Fibroblast of the aortic adventitia (primary cell): Measurements from ENCODE around the gene ARHGEF4. TPM values are rescaled to one million over a fixed set of nuclear protein-coding genes. Genes with fewer than 3 reads are reported as not detected.
"Not testable (repeated sequence)": the region's sequence is repeated elsewhere in the genome, so short reads cannot be mapped to it uniquely, and the experiment has no call there.

Experiments used
- DNase-seq: peaks from one replicate; pipeline ENCODE4 v3.0.0-alpha.2; 2010; ENCODE audit warnings: low read depth
- H3K4me3 ChIP-seq: 2 replicates; pipeline ENCODE4 v1.5.1; 2011; ENCODE audit warnings: low read depth, mild to moderate bottlenecking, control low read depth, low read length, moderate library complexity
- total RNA-seq: library from RNA; depleted of rRNA; stranded (reverse); fragments of >200 nt; gene quantifications from 2 replicates; pipeline ENCODE4 v1.2.3, GENCODE V29; 2012; ENCODE audit warnings: low replicate concordance
- TF ChIP-seq, protein P1 (sequence below): IDR thresholded peaks from 2 replicates; pipeline ENCODE4 v1.5.1; 2011; ENCODE audit warnings: mild to moderate bottlenecking, low read length, control low read depth, inconsistent platforms; ENCODE audit not compliant: insufficient read depth

The ARHGEF4 gene
- total RNA-seq, 1 donor, result 5.2 TPM

DNA sequence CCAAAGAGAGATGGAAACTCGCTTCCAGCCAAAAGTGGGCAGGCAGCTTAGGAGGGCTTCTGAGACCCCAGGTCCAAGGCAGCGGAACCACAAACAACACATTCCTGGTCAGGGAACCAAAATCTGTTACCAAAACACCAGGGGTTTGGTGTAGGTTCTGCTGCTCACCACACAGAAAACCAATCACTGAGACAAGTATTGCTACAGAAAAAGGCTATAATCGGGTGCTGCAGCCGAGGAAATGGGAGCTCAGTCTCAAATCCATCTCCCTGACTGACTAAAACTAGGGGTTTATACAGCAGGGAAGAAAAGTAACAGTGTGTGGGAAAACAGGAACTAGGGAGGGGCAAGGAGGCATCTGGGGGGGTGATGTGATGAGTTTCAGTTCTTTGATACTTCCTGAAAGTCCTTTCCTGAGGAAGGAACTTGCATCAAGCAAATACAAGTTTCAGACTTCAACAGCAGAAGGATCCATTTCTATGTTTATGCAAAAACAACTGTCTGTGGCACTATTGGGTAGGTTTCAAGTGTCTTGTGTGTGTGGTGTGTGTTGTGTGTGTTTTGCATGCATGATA, 148.6 kb downstream of the ARHGEF4 start:
- TF ChIP-seq, protein P1, sequence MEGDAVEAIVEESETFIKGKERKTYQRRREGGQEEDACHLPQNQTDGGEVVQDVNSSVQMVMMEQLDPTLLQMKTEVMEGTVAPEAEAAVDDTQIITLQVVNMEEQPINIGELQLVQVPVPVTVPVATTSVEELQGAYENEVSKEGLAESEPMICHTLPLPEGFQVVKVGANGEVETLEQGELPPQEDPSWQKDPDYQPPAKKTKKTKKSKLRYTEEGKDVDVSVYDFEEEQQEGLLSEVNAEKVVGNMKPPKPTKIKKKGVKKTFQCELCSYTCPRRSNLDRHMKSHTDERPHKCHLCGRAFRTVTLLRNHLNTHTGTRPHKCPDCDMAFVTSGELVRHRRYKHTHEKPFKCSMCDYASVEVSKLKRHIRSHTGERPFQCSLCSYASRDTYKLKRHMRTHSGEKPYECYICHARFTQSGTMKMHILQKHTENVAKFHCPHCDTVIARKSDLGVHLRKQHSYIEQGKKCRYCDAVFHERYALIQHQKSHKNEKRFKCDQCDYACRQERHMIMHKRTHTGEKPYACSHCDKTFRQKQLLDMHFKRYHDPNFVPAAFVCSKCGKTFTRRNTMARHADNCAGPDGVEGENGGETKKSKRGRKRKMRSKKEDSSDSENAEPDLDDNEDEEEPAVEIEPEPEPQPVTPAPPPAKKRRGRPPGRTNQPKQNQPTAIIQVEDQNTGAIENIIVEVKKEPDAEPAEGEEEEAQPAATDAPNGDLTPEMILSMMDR, result no peak
- no peak overlapping the region for H3K4me3 ChIP-seq
- no peak for DNase-seq

DNA sequence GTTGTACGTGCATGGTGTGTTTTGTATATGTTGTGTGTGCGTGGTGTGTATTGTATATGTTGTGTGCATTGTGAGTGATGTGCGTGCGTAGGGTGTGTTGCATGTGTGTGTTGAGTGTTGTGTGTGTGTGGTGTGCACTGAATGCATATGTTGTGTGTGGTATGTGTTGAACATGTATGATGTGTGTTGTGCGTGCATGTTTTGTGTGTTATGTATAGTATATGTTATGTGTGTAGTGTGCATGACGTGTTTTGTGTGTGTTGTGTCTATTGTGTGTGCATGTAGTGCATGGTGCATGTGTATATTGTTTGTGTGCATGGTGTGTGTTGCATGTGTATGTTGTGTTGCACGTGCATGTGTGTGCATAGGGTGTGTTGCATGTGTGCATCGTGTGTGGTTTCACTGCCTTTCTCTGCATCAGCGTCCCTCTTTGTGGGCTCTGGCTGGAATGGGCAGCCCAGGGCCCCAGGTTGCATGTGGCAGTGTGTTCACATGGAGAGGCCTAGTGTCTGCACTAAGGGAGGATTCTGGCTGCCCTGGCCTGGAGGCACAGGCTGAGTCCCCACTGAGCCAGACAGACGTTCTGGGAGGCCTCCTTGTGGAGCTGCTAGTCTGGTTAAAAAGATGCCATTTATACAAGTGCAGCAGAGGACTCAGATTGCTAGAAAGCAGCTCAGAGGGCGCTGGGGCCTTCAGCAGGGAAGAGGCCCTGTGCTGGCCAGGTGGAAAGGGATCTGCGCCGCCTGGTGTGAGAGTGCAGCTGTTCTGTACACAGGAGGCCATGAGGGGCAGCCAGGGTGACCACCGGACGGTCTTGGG, 149.3 kb downstream of the ARHGEF4 start:
- no peak for DNase-seq
- TF ChIP-seq, protein P1, result no peak
- no peak overlapping the region for H3K4me3 ChIP-seq

DNA sequence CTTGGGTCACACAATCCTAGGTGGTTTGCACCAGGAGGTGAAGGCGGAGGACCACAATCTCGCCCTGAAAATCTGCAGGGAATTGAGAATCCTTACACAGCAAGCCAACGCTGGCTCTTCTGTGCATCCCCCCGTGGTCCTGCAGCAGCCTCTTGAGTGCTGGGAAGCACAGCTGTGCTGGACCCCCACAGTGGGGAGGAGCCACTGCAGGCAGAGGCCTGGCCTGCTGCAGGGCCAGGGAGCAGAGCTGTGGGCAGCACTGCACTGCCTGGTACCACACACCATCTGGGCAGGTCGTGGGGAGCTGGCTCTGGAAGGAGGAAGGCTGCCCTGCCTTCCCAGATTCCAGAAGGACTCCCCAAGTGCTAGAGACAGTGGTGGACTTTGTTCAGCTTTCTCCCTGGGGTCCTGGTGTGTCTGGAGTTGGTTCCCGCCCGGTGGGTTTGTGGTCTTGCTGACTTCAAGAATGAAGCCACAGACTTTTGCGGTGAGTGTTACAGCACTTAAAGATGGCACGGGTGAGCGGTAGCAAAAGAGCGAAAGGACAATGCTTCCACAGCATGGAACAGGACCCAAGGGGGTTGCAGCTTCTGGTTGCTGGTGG, 150.3 kb downstream of the ARHGEF4 start:
- DNase-seq, result no peak
- TF ChIP-seq, protein P1, result no peak
- no peak overlapping the region for H3K4me3 ChIP-seq

DNA sequence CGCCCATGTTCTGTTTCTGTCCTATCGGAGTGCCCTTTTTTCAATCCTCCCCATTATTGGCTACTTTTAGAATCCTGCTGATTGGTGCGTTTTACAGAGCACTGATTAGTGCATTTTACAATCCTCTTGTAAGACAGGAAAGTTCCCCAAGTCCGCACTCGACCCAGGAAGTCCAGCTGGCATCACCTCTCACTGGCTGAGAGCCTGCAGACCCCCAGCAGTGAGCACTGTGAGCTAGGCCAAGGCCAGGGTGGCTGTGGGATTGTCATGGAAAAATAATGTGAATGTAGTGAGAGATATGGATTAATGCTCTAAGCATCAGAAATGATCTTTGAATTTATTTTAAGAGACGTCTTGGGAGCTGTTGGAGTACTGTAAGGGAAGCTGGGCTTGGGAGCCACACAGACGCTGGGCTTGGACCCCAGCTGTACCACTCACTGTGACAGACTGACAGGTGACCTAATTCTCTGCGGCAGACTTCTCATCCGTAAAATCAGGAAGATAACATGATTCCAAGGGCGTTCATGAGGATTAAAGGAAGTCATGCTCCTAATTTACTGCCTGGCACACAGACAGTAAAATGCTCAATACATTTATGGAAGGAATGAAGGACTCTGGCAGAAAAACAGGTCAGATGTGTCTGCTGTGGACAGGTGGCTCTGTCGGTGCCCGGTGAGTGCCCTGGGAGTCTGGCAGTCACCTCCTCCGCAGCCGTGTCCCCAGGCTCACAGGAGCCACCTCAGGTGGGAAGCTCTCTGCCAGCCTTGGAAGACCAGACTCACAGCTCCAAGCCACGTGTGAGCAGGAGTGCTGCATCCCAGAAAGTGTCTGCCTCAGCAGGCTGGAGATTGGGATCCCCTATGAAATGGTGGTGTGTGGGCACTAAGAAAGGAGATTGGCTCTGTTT, 151.1 kb downstream of the ARHGEF4 start:
- no peak overlapping the region for H3K4me3 ChIP-seq
- no peak for DNase-seq
- TF ChIP-seq, protein P1, result no peak

DNA sequence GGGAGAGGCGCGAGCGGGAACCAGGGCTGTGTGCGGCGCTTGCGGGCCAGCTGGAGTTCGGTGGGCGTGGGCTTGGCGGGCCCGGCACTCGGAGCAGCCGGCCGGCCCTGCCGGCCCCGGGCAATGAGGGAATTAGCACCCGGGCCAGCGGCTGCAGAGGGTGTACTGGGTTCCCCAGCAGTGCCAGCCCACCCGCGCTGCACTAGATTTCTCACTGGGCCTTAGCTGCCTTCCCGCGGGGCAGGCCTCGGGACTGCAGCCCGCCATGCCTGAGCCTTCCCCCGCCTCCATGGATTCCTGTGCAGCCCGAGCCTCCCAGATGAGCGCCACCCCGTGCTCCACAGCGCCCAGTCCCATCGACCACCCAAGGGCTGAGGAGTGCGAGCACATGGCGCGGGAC, 154.7 kb downstream of the ARHGEF4 start:
- H3K4me3 ChIP-seq, DNase-seq: not testable (repeated sequence)

DNA sequence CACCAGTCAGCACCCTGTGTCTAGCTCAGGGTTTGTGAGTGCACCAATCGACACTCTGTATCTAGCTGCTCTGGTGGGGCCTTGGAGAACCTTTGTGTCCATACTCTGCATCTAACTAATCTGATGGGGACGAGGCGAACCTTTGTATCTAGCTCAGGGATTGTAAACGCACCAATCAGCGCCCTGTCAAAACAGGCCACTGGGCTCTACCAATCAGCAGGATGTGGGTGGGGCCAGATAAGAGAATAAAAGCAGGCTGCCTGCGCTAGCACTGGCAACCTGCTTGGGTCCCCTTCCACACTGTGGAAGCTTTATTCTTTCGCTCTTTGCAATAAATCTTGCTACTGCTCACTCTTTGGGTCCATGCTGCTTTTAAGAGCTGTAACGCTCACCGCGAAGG, 155.3 kb downstream of the ARHGEF4 start:
- H3K4me3 ChIP-seq, DNase-seq: not testable (repeated sequence)

DNA sequence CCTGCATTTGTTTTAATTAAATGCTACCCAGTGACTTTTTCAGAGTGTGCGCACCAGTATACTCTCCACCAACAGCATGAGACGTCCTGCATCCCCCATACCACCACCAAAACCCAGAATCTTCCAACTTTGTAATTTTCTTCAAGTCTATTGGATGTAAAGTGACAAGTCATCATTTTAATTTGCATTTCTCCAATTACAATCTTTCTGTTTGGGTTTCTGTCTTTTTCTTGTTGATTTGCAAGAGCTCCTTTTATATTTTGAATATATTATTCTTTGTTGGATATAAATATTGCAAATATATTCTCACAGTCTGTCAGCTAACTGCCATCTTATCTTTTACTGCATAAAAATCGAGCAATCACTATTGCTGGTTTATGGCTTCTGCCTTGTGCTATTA, 160.0 kb downstream of the ARHGEF4 start:
- no peak overlapping the region for H3K4me3 ChIP-seq
- TF ChIP-seq, protein P1, result no peak

More for the DNA sequence above, 160.0 kb downstream of the ARHGEF4 start:
- no peak for DNase-seq
